Stimulated activated CD8-positive, alpha-beta memory T cell treated with anti-CD3 and anti-CD28 coated beads, Interleukin-12 subunit alpha, Interleukin-12 subunit beta, amount 100 ng/mL, for 1 hour (primary cell): ENCODE results near the gene TMEM134.
"Not testable (repeated sequence)": the region's sequence is repeated elsewhere in the genome, so short reads cannot be mapped to it uniquely, and the experiment has no call there.

Experiments
- DNase-seq: peaks from one replicate; pipeline ENCODE4 v3.0.0-alpha.2; 2020; ENCODE audit warnings: low read depth

Gene TMEM134

GRCh38 chr11:67468759-67469507, at the start of gene TMEM134:
TMEM134 (minus strand) TSS chr11:67469251; CDS start chr11:67469192, 59 bp downstream.
- DNase-seq = peak; percentile 86

GRCh38 chr11:67517784-67518552, 48.9 kb upstream of the TMEM134 start:
- DNase-seq = no peak

GRCh38 chr11:67516806-67517205, 47.8 kb upstream of the TMEM134 start:
- no peak for DNase-seq

GRCh38 chr11:67514116-67514515, 45.1 kb upstream of the TMEM134 start:
- no peak for DNase-seq

- not testable (repeated sequence) for DNase-seq
Measured at GRCh38 chr11:67511558-67511957, 42.5 kb upstream of the TMEM134 start.

GRCh38 chr11:67510023-67510345, 40.9 kb upstream of the TMEM134 start:
- no peak for DNase-seq

GRCh38 chr11:67508486-67509121, 39.6 kb upstream of the TMEM134 start:
- DNase-seq = peak; percentile 100

GRCh38 chr11:67507864-67508485, 38.9 kb upstream of the TMEM134 start, which contains the start of gene CDK2AP2:
CDK2AP2 (minus strand) TSS chr11:67508162; CDS start chr11:67508082, 80 bp downstream.
- DNase-seq = peak; percentile 94

GRCh38 chr11:67507242-67507863, 38.3 kb upstream of the TMEM134 start:
- DNase-seq = no peak

GRCh38 chr11:67506426-67507051, 37.5 kb upstream of the TMEM134 start:
- no peak for DNase-seq

- peak; percentile 80 for DNase-seq
Measured at GRCh38 chr11:67505605-67506396, 36.8 kb upstream of the TMEM134 start.

GRCh38 chr11:67504950-67505581, 36.0 kb upstream of the TMEM134 start, which contains the start of gene PITPNM1:
PITPNM1 (minus strand) TSS chr11:67505363; CDS start chr11:67504180, 1,183 bp downstream.
- peak; percentile 59 for DNase-seq

- no peak for DNase-seq
Measured at GRCh38 chr11:67504005-67504949, 35.2 kb upstream of the TMEM134 start.

GRCh38 chr11:67503119-67504004, 34.3 kb upstream of the TMEM134 start:
- DNase-seq = no peak

GRCh38 chr11:67502328-67502979, 33.4 kb upstream of the TMEM134 start:
- no peak for DNase-seq

GRCh38 chr11:67501854-67502253, 32.8 kb upstream of the TMEM134 start:
- DNase-seq = no peak
